Lower leg skin (tissue), 3 donors: ENCODE data around the gene WHAMM.

Experiments used
- POLR2A ChIP-seq, 2 donors: fragments of 450-650 bp; IDR thresholded peaks; one replicate each; pipeline ENCODE4 v1.6.1; 2016 to 2017; ENCODE audit warnings: antibody characterized with exemption in 2 of 2, mild to moderate bottlenecking in 1 of 2, moderate library complexity in 1 of 2
- TF ChIP-seq, protein P1 (sequence below), 3 donors: fragments of 450-650 bp; IDR thresholded peaks; one replicate each; pipeline ENCODE4 v1.5.1; 2016; ENCODE audit warnings: antibody characterized with exemption in 3 of 3, mild to moderate bottlenecking in 3 of 3, moderate library complexity in 2 of 3

- TF ChIP-seq, protein P1, sequence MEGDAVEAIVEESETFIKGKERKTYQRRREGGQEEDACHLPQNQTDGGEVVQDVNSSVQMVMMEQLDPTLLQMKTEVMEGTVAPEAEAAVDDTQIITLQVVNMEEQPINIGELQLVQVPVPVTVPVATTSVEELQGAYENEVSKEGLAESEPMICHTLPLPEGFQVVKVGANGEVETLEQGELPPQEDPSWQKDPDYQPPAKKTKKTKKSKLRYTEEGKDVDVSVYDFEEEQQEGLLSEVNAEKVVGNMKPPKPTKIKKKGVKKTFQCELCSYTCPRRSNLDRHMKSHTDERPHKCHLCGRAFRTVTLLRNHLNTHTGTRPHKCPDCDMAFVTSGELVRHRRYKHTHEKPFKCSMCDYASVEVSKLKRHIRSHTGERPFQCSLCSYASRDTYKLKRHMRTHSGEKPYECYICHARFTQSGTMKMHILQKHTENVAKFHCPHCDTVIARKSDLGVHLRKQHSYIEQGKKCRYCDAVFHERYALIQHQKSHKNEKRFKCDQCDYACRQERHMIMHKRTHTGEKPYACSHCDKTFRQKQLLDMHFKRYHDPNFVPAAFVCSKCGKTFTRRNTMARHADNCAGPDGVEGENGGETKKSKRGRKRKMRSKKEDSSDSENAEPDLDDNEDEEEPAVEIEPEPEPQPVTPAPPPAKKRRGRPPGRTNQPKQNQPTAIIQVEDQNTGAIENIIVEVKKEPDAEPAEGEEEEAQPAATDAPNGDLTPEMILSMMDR (IDR thresholded peaks at IDR 0.05): no peak
- no peak for TF ChIP-seq POLR2A (IDR thresholded peaks at IDR 0.05)
These were observed 11.3 kb upstream of the WHAMM start for GRCh38 chr15:82798104-82798503.
